GM18498 (cell line): ENCODE results near the gene KCNA1.

Experiments used
- ATAC-seq: cut with Tn5 transposase; IDR thresholded peaks from one replicate; pipeline ENCODE4 v1.9.1; 2021; ENCODE audit warnings: mild to moderate bottlenecking, moderate library complexity; ENCODE audit not compliant: unreplicated experiment

Gene KCNA1

DNA sequence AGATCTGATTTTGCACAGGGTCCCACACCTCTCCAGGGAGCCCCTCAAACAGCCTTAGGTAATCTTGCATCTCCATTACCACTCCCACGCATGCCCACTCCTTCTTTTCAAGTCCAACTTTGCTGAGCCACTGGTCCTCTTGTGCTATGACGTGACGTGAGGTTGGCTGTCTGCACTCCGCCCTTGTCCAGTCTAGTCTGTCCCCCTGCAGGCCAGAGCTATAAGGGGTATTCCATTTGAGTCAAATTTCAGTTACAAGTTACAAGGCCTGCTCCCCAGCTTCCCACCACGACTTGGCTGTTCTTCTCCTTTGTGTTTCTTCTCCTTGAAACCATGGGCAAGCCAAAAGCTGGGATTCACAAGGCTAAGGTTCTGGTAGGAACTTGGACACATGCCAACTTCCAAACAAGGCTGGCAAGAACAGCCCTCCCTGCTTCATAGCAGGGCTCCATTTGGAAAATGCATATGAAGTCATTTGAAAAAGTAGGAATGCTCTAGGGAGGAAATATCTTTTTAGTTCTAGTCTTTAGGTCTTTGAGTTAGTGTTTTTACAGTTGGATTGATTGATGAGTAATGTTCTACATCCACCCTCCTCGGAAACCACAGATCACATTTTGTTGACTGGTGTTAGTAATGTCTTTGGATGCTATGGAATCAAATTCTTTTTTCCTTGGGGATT is 49.1 kb downstream of the KCNA1 start:
- no peak for ATAC-seq

GRCh38 chr12:4959381-4959780 is 49.7 kb downstream of the KCNA1 start:
- ATAC-seq: no peak

GRCh38 chr12:4960030-4960429 is 50.3 kb downstream of the KCNA1 start:
- no peak for ATAC-seq

GRCh38 chr12:4960547-4960946 is 50.8 kb downstream of the KCNA1 start:
- no peak for ATAC-seq

DNA sequence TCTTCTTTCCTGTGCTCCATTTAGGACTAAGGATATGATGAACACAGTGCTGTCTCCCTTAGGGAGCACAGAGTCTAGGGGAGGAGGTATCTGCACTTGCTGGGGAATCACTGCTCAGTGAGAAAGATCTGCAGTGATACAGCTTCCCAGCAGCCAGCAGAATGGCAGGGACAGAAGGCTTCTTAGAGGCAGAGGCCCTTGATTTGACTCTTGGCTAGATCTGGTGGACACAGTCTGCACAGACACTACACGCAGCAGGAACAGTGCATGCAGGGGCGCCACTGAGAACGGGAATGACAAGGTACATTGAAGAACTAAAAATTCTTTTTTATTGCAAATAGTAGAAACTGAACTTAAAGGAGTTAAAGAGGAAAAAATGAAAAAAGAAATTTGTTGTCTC is 51.6 kb downstream of the KCNA1 start:
- no peak for ATAC-seq

DNA sequence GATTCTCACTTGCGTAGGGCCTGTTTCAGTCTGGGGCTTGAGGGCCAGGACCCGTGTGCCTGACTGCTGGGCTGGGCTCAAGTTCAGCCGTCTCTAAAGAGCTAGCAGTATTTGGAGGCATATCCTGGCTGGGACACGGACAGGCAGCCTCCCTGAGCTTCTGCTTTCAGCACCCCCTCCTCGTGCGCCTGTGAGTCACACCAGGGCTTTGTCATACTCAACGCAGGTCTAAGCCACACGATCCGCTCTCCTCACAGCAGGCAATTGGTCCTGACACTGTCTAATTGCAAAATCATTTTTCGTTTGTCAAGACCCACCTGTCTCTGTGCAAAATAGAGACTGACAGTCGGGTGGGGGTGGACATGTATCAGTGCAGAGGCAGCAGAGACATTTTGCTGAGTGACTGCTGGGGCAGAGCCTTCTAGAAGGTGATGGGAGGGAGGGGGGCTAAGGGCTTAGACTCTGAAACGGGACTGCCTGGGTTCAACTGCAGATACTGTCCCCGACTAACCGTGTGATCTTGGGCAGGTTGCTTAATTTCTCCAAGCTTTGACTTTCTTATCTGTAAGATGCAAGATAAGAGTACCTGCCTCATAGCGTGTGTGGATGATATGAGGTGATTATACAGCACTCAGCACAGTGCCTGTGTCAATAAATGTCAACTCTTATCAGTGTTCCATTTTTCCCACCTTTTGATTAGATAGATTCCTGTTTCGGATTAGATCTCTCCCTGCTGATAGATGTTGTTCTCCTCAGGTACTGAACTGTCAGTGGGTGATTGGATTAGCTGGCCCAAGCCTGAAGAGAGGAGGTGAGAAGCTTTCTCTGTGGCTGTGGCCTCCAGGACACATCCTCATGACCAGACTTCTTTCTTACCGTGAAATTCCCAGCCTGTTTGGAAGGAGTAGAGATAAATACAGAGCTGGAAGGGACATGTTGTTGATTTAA is 53.1 kb downstream of the KCNA1 start:
- no peak for ATAC-seq
